Measurements from ENCODE around the gene ABCA9.
"Not testable (repeated sequence)": the region's sequence is repeated elsewhere in the genome, so short reads cannot be mapped to it uniquely, and the experiment has no call there.

ABCA9 gene

GRCh38 chr17:68969101-68969500 is 91.6 kb downstream of the ABCA9 start:
- no peak for TF ChIP-seq CTCF (IDR thresholded peaks at IDR 0.05; ENCODE audit: control insufficient read depth, extremely low read depth, insufficient read depth)
- no peak overlapping the region for H3K4me3 ChIP-seq (ENCODE audit: low read depth, low read length)
- DNase-seq (ENCODE audit: low read depth), result no peak

GRCh38 chr17:68963958-68964357 is 96.8 kb downstream of the ABCA9 start:
- no peak overlapping the region for H3K4me3 ChIP-seq (ENCODE audit: low read depth, low read length)
- no peak for DNase-seq (ENCODE audit: low read depth)
- no peak for TF ChIP-seq CTCF (IDR thresholded peaks at IDR 0.05; ENCODE audit: control insufficient read depth, extremely low read depth, insufficient read depth)

- H3K4me3 ChIP-seq (ENCODE audit: low read depth, low read length), result no peak overlapping the region
- DNase-seq (ENCODE audit: low read depth), result no peak
- no peak for TF ChIP-seq CTCF (IDR thresholded peaks at IDR 0.05; ENCODE audit: control insufficient read depth, extremely low read depth, insufficient read depth)
Observed at GRCh38 chr17:68961214-68961882, 99.4 kb downstream of the ABCA9 start.

- not testable (repeated sequence) for H3K4me3 ChIP-seq (ENCODE audit: low read depth, low read length); DNase-seq (ENCODE audit: low read depth)
Observed at GRCh38 chr17:68959117-68959516, 101.6 kb downstream of the ABCA9 start.

- no peak for TF ChIP-seq CTCF (IDR thresholded peaks at IDR 0.05; ENCODE audit: control insufficient read depth, extremely low read depth, insufficient read depth)
- DNase-seq (ENCODE audit: low read depth), result no peak
- H3K4me3 ChIP-seq (ENCODE audit: low read depth, low read length), result no peak overlapping the region
Observed at GRCh38 chr17:68957944-68958343, 102.8 kb downstream of the ABCA9 start.

GRCh38 chr17:68955181-68955841 is 105.4 kb downstream of the ABCA9 start, which contains the start of gene ABCA8:
Gene ABCA8, minus strand, starts transcription at chr17:68955392. Its CDS starts 13,358 bp downstream, at chr17:68942034.
- H3K4me3 ChIP-seq (ENCODE audit: low read depth, low read length), result no peak within 1 kb of the TSS
- no peak for DNase-seq (ENCODE audit: low read depth)
- TF ChIP-seq CTCF (IDR thresholded peaks at IDR 0.05; ENCODE audit: control insufficient read depth, extremely low read depth, insufficient read depth), result no peak

- DNase-seq (ENCODE audit: low read depth), result no peak
- TF ChIP-seq CTCF (IDR thresholded peaks at IDR 0.05; ENCODE audit: control insufficient read depth, extremely low read depth, insufficient read depth), result no peak
Observed at GRCh38 chr17:68954146-68954896, 106.4 kb downstream of the ABCA9 start.

More at GRCh38 chr17:68954146-68954896, 106.4 kb downstream of the ABCA9 start:
- H3K4me3 ChIP-seq (ENCODE audit: low read depth, low read length), result no peak overlapping the region
